ENCODE data around the gene TMEM151A. TPM values are rescaled to one million over a fixed set of nuclear protein-coding genes. Genes with fewer than 3 reads are reported as not detected.

The TMEM151A gene
- total and polyA plus RNA-seq, 2 of the 4 experiments (the other 2 are of a cell fraction) = 0.03 TPM; not detected in 1

DNA sequence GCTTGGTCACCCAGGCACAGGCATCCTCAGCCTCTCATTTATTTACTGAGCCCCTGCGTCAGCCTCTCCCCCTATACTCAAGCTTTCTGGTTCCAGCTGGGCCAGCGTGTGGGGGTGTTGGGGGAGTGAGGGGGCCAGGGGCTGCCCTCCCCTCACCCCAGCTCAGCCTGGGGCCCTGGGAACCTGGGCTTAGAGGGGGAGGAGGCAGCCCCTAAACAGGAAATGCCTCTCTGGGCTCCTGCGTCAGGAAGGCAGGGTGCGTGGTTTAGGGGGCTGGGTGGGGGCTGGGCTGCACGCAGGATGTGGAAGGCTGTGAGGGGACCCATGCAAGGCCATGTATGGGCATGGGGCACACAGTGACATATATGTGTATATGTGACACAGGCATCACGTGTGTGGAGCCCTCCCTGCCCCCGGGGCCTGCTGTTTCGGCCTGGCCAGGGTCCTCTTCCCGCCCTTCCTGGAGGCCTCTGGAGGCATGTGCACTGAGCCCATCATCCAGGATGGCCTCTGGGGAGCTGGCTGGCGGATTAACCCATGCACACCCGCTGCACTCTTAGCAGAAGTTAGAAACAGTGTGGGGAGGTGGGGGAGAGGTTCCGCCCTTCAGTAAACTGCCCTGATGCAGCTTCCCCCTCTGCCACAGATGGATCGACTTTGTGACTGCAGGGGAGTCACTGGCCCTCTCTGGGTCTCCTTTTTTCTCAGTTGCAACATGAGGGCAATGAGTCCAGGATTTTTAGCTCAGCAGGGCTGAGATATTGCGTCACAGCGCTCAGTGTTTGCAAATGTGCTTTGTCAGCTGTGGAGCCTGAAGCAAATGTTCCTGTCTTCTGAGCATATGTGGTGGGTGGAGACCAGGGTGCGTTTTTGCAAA is 26.3 kb downstream of the TMEM151A start:
- peaks cover 11% of the 10 kb centered on the region for H3K9me1 ChIP-seq (ENCODE audit: insufficient read depth, low read length)
- peak overlapping the region; percentile 100 for H2AK5ac ChIP-seq (ENCODE audit: low read depth, low read length)
- DNase-seq (peak; percentile 94), ATAC-seq (ENCODE audit: low read depth) (peak; percentile 1)
- H3K23ac ChIP-seq (ENCODE audit: low read depth, low read length) = peak overlapping the region; percentile 100
- peaks cover 32% of the 10 kb centered on the region for H3K4me1 ChIP-seq (ENCODE audit: control insufficient read depth, insufficient read depth, low read length)
- intact Hi-C loops (cut with micrococcal nuclease) (no loop called here), dilution Hi-C loops (cut with HindIII; ENCODE audit: low sequenced_read_pairs, unreplicated experiment) (no loop called here), in situ Hi-C loops (cut with MboI; ENCODE audit: low sequenced_read_pairs) (no loop called here)
- peaks cover 36% of the 10 kb centered on the region for H4K20me1 ChIP-seq (ENCODE audit: insufficient read depth, low read length)
- H3K9me3 ChIP-seq (ENCODE audit: control insufficient read depth, insufficient read depth, low read length) = no peaks in the 10 kb centered on the region
- peaks cover 0 to 42% of the 10 kb centered on the region in 2 experiments; a peak in 2 of 4 replicates for H3K79me1 ChIP-seq (ENCODE audit: low read depth in 1 of 2, low read length in 2 of 2)
- H3K18ac ChIP-seq (ENCODE audit: low read depth, low read length) = peak overlapping the region; percentile 97
- H4K91ac ChIP-seq (ENCODE audit: insufficient read depth, low read depth, low read length) = peak overlapping the region; percentile 99
- peak overlapping the region; percentile 100 for H2BK5ac ChIP-seq (ENCODE audit: low read depth, low read length, poor library complexity, severe bottlenecking)
- ChIA-PET POLR2A (ENCODE audit: unreplicated experiment) (interaction anchor here (0.6 to 1.2 kb wide), 4 partner anchors 9 to 50 kb away, joined by 3 to 7 read pairs (median 4); partner anchors contain the start of genes RIN1 and YIF1A), CTCF (interaction anchor here (1.2 kb wide), 1 partner anchor 71 kb away, joined by 3 read pairs; no protein-coding TSS in a partner anchor)
- peak overlapping the region; percentile 100 for H2BK120ac ChIP-seq (ENCODE audit: low read depth, low read length)
- H3K4me2 ChIP-seq (ENCODE audit: low read depth, low read length) = peak overlapping the region; percentile 77
- TF ChIP-seq RAD21 (IDR thresholded peaks at IDR 0.05; ENCODE audit: low read length) (no peak; the same call in 1 of the 2 replicates), MAFK (IDR thresholded peaks at IDR 0.05; ENCODE audit: low read depth, low read length) (peak; percentile 86), POLR2A (IDR thresholded peaks at IDR 0.05; ENCODE audit: low read depth, low read length) (0 out of 2 replicates have a peak, but pooled peaks have one; percentile 8), FOS (IDR thresholded peaks at IDR 0.05; ENCODE audit: low read depth, low read length) (peak; percentile 20; the same call in 1 of the 2 replicates), MAZ (IDR thresholded peaks at IDR 0.05; ENCODE audit: borderline replicate concordance, low read depth, low read length) (peak; percentile 63; the same call in 1 of the 2 replicates), CEBPB (IDR thresholded peaks at IDR 0.05; ENCODE audit: low read depth, low read length) (peak; percentile 100), RCOR1 (IDR thresholded peaks at IDR 0.05; ENCODE audit: insufficient replicate concordance, low read length) (no peak), NFE2L2 (IDR thresholded peaks at IDR 0.05; ENCODE audit: low read depth, low read length) (peak; percentile 67; the same call in 1 of the 2 replicates)
- H3K14ac ChIP-seq (replicated peaks; ENCODE audit: low read depth, low read length) = peak overlapping the region; percentile 100
- H3K4me3 ChIP-seq (ENCODE audit: insufficient read depth, low read depth, low read length) = no peak overlapping the region
- H3K27me3 ChIP-seq (ENCODE audit: control insufficient read depth, insufficient read depth, low read length) = no peaks in the 10 kb centered on the region
- peak overlapping the region; percentile 97 for H4K5ac ChIP-seq (ENCODE audit: low read depth, low read length)
- BruUV-seq (replicated peaks) = no TSS peak
- peak overlapping the region; percentile 94; the same call in 2 of the 3 replicates for H2BK15ac ChIP-seq (ENCODE audit: low read depth, low read length)
- peak overlapping the region; percentile 85 to 99 for H4K8ac ChIP-seq (ENCODE audit: low read depth in 2 of 2, low read length in 2 of 2)
- H3K36me3 ChIP-seq (ENCODE audit: control insufficient read depth, insufficient read depth, low read length) = no peaks in the 10 kb centered on the region
- H3K4ac ChIP-seq (ENCODE audit: low read depth, low read length) = peak overlapping the region; percentile 100
- H2AFZ ChIP-seq (replicated peaks; ENCODE audit: low read length, poor library complexity) = peak overlapping the region; percentile 89
- 0% methylated on average over 3 of the region's 16 CpGs; no CpG with 5 or more reads in 1 of the 2 experiments for WGBS, 2 experiments (ENCODE audit: extremely low coverage in 2 of 2, insufficient read length in 1 of 2)
- H2AK9ac ChIP-seq (replicated peaks; ENCODE audit: low read depth, low read length, poor library complexity) = peak overlapping the region; percentile 26
- peak overlapping the region; percentile 95 for H3K9ac ChIP-seq (ENCODE audit: low read depth, low read length)
- peak overlapping the region; percentile 100 for H3K27ac ChIP-seq (ENCODE audit: insufficient read depth, low read length)
- peak overlapping the region; percentile 100 for H2BK20ac ChIP-seq (ENCODE audit: low read depth, low read length)
- peak overlapping the region; percentile 98 for H3K56ac ChIP-seq (ENCODE audit: extremely low read depth, insufficient read depth, low read length)

All from IMR-90 (cell line).